ENCODE results near the gene FGFBP1.

- no peak for TF ChIP-seq CTCF (IDR thresholded peaks at IDR 0.05)
- TF ChIP-seq POLR2A (IDR thresholded peaks at IDR 0.05): no peak
Measured at GRCh38 chr4:15976456-15977447, 38.2 kb upstream of the FGFBP1 start.
